NCI-H2171 (cell line): ENCODE measurements around the gene SLC38A9.
A peak's percentile ranks its signal among the peaks of the same experiment; 100 is the strongest.
"Not testable (repeated sequence)": the region's sequence is repeated elsewhere in the genome, so short reads cannot be mapped to it uniquely, and the experiment has no call there.

ENCODE experiments used
- DNase-seq: peaks from one replicate; lab custom pipeline; 2025; lab: John Stamatoyannopoulos, UW

SLC38A9 gene

DNA sequence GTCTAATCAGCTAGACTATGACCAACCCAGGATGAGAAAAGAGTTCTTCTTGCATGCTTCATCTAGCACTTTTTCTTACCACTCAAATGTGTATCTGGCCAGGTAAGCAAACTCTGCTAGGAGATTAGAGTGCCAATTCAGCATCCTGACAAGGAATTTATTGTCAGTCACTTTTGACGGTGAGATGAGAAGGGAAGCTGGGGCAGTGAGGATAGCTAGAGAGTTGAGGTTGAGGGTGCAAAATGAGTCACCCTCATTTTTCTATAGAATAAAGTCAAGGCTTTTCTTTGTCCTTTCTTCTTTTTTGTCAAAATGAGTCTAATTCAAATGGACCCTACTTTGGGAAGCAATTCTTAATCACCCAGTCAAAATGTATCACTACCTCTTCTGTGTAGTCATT, 102.7 kb downstream of the SLC38A9 start:
- no peak for DNase-seq

- DNase-seq: no peak
Measured at GRCh38 chr5:55608595-55609349, 103.4 kb downstream of the SLC38A9 start.

DNA sequence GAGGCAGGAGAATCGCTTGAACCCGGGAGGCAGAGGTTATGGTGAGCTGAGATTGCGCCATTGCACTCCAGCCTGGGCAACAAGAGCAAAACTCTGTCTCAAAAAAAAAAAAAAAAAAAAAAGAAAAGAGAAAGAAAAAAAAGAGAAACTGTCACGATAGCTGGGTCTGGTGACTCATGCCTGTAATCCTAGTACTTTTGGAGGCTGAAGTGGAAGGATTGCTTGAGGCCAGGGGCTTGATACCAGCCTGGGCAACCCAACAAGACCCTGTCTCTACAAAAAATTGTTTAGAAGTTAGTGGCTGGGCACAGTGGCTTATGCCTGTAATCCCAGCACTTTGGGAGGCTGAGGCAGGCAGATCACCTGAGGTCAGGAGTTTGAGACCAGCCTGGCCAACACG, 104.8 kb downstream of the SLC38A9 start:
- DNase-seq: not testable (repeated sequence)

- DNase-seq: no peak
Measured at GRCh38 chr5:55604611-55605067, 107.5 kb downstream of the SLC38A9 start.

GRCh38 chr5:55603922-55604321, 108.2 kb downstream of the SLC38A9 start:
- no peak for DNase-seq

GRCh38 chr5:55601628-55602027, 110.5 kb downstream of the SLC38A9 start:
- DNase-seq: no peak

DNA sequence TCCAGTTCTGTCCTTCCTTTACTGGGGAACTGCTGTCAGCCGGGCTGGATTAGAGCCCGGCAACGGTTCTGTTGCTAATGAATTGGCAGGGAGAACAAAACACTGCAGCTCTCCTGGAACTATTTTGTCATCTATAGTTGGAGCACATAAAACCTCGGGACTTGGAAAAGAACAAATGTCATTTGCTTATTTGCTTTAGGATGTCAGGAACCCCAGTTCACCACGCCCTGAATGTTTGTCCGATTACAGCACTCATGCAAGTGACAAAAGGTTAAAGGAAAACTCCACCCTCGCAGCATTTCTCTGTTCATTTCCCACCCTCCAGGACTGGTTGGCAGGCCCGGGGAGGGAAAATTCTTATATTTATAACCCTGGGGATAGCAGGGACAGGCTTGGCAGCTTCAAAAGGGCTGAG, 110.9 kb downstream of the SLC38A9 start:
- no peak for DNase-seq

- DNase-seq: no peak
Measured at GRCh38 chr5:55600497-55601203, 111.5 kb downstream of the SLC38A9 start.

- no peak for DNase-seq
Measured at GRCh38 chr5:55600086-55600485, 112.0 kb downstream of the SLC38A9 start.

- DNase-seq: no peak
Measured at GRCh38 chr5:55599148-55600050, 112.7 kb downstream of the SLC38A9 start.

DNA sequence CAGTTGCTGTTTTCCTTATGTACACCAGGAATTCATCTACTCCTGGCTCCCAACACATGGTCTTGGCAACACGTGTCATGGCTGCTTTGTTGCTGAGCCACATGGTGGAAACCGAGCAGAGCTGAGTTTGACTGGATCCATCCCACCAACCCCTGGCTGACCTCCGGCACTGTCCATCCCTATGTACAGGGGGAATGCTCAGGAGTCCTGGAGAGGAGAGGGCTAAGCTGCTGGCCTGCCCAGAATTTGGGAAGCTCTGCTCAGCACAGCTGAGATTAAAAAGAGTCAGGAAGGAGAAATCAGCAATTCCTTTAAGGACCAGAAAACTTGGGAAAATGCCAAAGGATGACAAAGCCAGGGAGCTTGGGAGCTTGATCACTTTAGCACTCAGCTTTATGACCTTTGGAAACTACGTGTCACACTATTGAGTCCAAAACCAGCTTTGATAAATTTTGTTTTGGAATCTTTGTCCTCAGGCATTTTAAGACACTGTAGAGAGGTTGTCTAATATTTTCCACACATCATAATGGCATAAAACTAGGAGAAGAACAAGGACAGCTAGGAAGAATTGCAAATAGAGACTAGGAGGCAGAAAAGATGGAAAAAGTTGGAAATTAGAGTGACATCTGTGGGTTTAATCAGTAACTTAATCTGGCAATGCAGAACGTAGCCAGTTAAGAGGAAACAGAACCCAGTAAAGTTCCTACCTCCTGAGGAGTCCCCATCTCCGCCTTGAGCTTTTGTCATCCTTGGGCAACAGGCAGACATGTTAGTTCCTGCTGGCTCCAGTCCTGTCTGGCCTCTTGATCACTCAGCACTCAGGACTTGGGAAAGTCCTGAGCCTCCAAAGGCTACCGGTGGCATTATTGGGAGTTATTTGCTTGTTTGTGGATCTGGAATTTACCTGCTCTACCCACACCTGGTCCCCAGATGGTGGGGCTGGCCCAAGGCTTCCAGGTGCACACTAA, 114.8 kb downstream of the SLC38A9 start:
- peak; percentile 55 for DNase-seq

- DNase-seq: no peak
Measured at GRCh38 chr5:55594671-55595070, 117.5 kb downstream of the SLC38A9 start.

DNA sequence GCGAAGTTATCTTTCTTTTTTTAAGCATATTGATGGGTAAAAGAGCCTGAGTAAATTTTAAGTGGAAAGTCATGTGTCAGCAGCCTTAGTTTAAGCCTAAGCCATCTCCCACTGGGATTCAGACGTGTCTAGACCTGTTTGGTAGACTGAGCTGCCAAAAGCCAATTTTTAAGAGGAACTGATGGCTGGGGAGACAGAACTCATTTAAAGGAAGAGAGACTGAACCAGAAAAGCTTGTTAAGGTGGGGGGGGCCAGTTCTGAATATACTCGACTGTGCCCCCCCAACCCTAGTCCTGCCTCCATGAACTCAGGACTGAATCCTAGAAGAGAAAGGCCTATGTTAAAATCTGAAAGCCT, 119.0 kb downstream of the SLC38A9 start:
- DNase-seq: peak; percentile 95

- no peak for DNase-seq
Measured at GRCh38 chr5:55592388-55593114, 119.6 kb downstream of the SLC38A9 start.

DNA sequence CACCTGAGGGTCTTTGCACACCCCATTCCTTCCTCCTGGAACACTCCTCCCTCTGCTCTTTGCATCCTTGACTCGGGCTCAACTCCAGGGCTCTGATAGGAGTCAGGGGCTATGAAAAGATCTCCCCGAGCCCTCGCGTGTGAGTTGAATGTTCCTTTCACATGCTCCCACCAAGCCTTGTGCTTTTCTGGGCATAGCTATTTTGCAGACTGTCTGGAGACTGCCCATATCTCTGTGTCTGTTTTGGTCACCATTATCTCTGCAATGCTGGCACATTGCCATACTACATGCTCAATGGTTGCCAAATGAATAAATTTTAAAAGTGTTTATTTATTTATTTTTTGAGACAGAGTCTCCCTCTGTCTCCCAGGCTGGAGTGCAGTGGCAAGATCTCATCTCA, 120.4 kb downstream of the SLC38A9 start:
- DNase-seq: no peak

- no peak for DNase-seq
Measured at GRCh38 chr5:55585206-55585610, 126.9 kb downstream of the SLC38A9 start.

DNA sequence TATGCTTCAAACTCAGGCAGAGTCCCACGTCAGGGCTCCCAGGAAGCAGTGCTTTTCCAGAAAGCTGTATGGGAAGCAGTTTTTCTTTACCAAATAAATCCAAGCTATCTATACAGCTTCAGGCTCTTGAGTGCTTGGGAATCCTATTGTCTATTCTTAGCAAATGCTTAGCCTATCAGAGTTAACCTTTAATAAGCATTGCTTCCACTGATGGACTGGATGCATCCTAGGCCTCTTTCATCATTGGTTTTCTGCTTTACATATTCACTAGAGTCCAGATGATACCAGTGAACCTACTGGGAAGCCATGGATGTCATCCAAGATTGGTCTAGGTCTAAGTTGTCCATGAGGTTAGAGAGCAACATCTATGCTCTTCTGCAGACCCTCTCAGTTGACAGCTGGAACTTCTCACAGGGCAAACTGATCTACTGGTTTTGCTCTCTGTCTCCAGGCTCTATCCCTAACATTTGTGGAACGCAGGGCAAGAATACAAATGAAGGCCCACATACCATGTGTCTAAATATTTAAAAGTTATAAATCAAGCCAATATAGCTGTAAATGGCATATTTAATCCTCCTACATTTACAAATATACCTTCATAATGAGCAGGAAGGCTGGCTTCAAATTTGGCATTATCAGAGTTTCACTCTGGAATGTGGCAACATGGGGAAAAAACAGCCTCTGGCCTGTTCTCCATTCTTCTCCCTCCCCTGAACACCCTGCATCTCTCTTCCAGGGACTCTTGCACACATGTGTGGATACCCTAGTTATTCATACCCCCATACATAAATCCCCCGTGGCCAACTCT, 127.5 kb downstream of the SLC38A9 start:
- no peak for DNase-seq

DNA sequence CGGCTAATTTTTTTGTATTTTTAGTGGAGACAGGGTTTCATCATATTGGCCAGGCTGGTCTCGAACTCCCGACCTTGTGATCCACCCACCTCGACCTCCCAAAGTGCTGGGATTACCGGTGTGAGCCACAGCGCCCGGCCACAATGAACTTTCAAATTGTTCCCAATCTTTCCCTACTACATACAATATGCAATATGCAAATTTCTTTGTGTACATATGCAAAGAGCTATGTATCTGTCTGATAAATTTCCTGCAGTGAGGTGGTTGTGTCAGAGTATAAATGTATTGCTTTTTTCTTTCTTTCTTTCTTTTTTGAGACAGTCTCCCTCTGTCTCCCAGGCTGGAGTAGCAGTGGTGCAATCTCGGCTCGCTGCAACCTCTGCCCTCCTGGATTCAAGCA, 128.5 kb downstream of the SLC38A9 start:
- no peak for DNase-seq

DNA sequence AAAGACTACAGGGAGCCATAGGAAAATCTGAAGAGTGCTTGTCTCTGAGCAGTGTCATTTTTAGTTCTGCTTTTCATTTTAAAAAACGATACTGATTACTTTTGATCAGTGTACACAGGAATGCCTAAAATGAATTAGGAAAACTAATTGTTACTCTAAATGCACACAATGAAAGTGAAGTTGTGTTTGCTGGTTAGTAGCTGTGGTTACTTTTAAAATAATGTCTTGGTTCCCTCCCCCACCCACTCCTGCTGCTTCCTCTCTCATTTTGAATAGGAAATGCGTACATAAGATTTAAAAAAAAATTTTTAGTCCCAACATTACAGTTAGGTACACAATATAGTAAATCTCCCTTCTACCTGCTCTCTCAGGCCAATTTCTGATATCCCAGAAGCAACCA, 129.9 kb downstream of the SLC38A9 start:
- DNase-seq: no peak

- DNase-seq: no peak
Measured at GRCh38 chr5:55580042-55580441, 132.1 kb downstream of the SLC38A9 start.
